Heart left ventricle (tissue), 16 donors: ENCODE measurements around the gene MEX3D. TPM values are rescaled to one million over a fixed set of nuclear protein-coding genes. Genes with fewer than 3 reads are reported as not detected.

ENCODE experiments used
- ATAC-seq, 4 donors: fragments of 200-7000 bp; cut with Tn5 transposase; one replicate each; pipeline ENCODE4 v1.9.1; 2020 to 2022; ENCODE audit warnings: moderate library complexity in 4 of 4, mild to moderate bottlenecking in 3 of 4, moderate number of reproducible peaks in 1 of 4
- DNase-seq, 5 donors: peaks; one replicate each; pipeline ENCODE4 v3.0.0-alpha.2; 2020
- H3K27ac ChIP-seq, 12 donors: fragments of 200-600 bp; sonication (generic) in 4 of 12; one replicate each; pipeline versions ENCODE4 v1.5.0 to v1.8.0; 2016 to 2022; ENCODE audit warnings: mild to moderate bottlenecking in 2 of 12
- H3K27me3 ChIP-seq, 9 donors: fragments of 200-600 bp; sonication (generic) in 2 of 9; one replicate each; pipeline versions ENCODE4 v1.5.1 to v1.8.0; 2016 to 2022; ENCODE audit warnings: mild to moderate bottlenecking in 3 of 9
- H3K36me3 ChIP-seq, 9 donors: fragments of 200-600 bp; sonication (generic) in 2 of 9; one replicate each; pipeline versions ENCODE4 v1.5.0 to v1.8.0; 2018 to 2022; ENCODE audit warnings: mild to moderate bottlenecking in 2 of 9
- H3K4me1 ChIP-seq, 12 donors: fragments of 200-600 bp; sonication (generic) in 4 of 12; one replicate each; pipeline versions ENCODE4 v1.5.0 to v1.8.0; 2016 to 2022; ENCODE audit warnings: mild to moderate bottlenecking in 3 of 12
- H3K4me3 ChIP-seq, 12 donors: fragments of 200-600 bp; sonication (generic) in 4 of 12; one replicate each; pipeline versions ENCODE4 v1.5.0 to v1.8.0; 2017 to 2022; ENCODE audit warnings: mild to moderate bottlenecking in 9 of 12, moderate library complexity in 4 of 12
- H3K9me3 ChIP-seq, 12 donors: fragments of 200-600 bp; sonication (generic) in 4 of 12; one replicate each; pipeline versions ENCODE4 v1.5.0 to v1.8.0; 2016 to 2022; ENCODE audit warnings: mild to moderate bottlenecking in 1 of 12
- CTCF ChIP-seq, 12 donors: fragments of 200-600 bp; sonication (generic) in 4 of 12; IDR thresholded peaks; one replicate each; pipeline versions ENCODE4 v1.5.0 to v1.8.0; 2018 to 2022; ENCODE audit warnings: antibody characterized with exemption in 12 of 12, mild to moderate bottlenecking in 5 of 12
- POLR2A ChIP-seq, 2 donors: fragments of 450-650 bp; IDR thresholded peaks; one replicate each; pipeline ENCODE4 v1.6.1; 2017; ENCODE audit warnings: antibody characterized with exemption in 2 of 2, mild to moderate bottlenecking in 2 of 2, moderate library complexity in 2 of 2
- WGBS, 4 donors: extraction: QIAGEN DNeasy Blood & Tissue Kit in 2 of 4; methylation state at CpG; one replicate each; pipeline versions ENCODE4 v1.1.5 to v1.1.7; 2013 to 2018; 5-methylcytosine and 5-hydroxymethylcytosine counted together
- intact Hi-C, 10 donors: fragments of 100-400 bp; cut with DNase I; formaldehyde crosslinking; loops; one replicate each; pipeline versions ENCODE4 v1.11.1 to v1.14.2; 2022
- polyA plus RNA-seq, 2 donors: library from polyadenylated mRNA; stranded (reverse); fragments of 200-250 nt; gene quantifications; one replicate each; pipeline ENCODE4 v1.2.3, GENCODE V29; 2013
- total RNA-seq, 9 donors: library from RNA; depleted of rRNA in 2 of 9; stranded (reverse); fragments of >200 nt in 2 of 9; fragmentation: NEBNext Ultra II Directional in 3 of 9; extraction: Animal tissue kit (Norgen Biotek cat#: 25700) in 3 of 9; gene quantifications; one replicate each; pipeline versions ENCODE4 v1.1.0 to v1.2.4, GENCODE V29; 2016 to 2023
- donor health status: ischemic (EF 13 %, LVEDD 7.1; RV severe dilation, severe dysfunction).
- donor health status: healthy with polysubstance abuse.
- donor health status: DM: no; HTN: yes; CAD: no.
- donor health status: DM: no; HTN: no; CAD: no.
- donor health status: ischemic (EF 25% LVEDD 6.9; RV normal size, moderate dysfunction).
- donor health status: ischemic (EF 25% LVEDD 5.7; RV mildly dilated, moderate dysfunction).
- donor health status: healthy.
- donor health status: DM: yes; HTN: yes; CAD: no.
- donor health status: ischemic (EF 35%, LVEDD 5.7; RV mildly dilated, moderate dysfunction).
- donor health status: nonischemic (EF 11% LVEDD 7.7; RV severe dilation, severe dysfunction).
- donor health status: DM: yes; HTN: yes; CAD: no.
- donor health status: PGD.
- donor health status: ischemic (EF 29% LVEDD 5.4; RV normal size, mild dysfunction).
- donor health status: nonischemic (EF 23%, LVEDD 6.1; RV moderate dilation, normal function).

MEX3D gene
- total and polyA plus RNA-seq, 11 donors, result 1.9 to 18.6 (median 8.0) TPM

GRCh38 chr19:1505012-1505411 lies 63.1 kb downstream of the MEX3D start:
- Histone ChIP-seq H3K27me3 (peaks cover 0 to 19% (median 8%) of the 10 kb centered on the region in 9 donors), H3K27ac (no peak overlapping the region), H3K4me1 (peaks cover 0 to 35% (median 19%) of the 10 kb centered on the region in 12 donors), H3K36me3 (peaks cover 0 to 11% (median 0%) of the 10 kb centered on the region in 9 donors), H3K4me3 (no peak overlapping the region), H3K9me3 (peaks cover 0 to 6% (median 0%) of the 10 kb centered on the region in 12 donors)
- no peak for DNase-seq
- no peak for ATAC-seq
- TF ChIP-seq POLR2A (IDR thresholded peaks at IDR 0.05) (no peak), CTCF (IDR thresholded peaks at IDR 0.05) (no peak)
- intact Hi-C loops, result no loop called here
- WGBS, 4 donors, result 81 to 86% (median 82%) methylated on average over 8 of the region's 8 CpGs

Other genes starting within 250 kb of the MEX3D start
- gene NDUFS7, start 184.4 kb downstream of the MEX3D start, total RNA-seq, result 100 to 1,000 TPM; 205 to 717 (median 336) TPM
- gene NDUFS7, start 184.4 kb downstream of the MEX3D start, polyA plus RNA-seq, result 100 to 1,000 TPM; 251 to 634 TPM
- gene GAMT, start 166.8 kb downstream of the MEX3D start, total RNA-seq, result 100 to 1,000 TPM in 1 of 9 donors, 10 to 100 TPM in 8; 35.9 to 167 (median 62.5) TPM
- gene GAMT, start 166.8 kb downstream of the MEX3D start, polyA plus RNA-seq, result 100 to 1,000 TPM in 1 of 2 donors, 10 to 100 TPM in 1; 21.9 to 180 TPM
- gene DAZAP1, start 160.7 kb downstream of the MEX3D start, total RNA-seq, result 100 to 1,000 TPM in 1 of 9 donors, 10 to 100 TPM in 8; 36.8 to 124 (median 78.5) TPM
- 100 to 1,000 TPM in 1 of 2 donors, 10 to 100 TPM in 1; 65.8 to 128 TPM for gene DAZAP1, start 160.7 kb downstream of the MEX3D start, polyA plus RNA-seq
- 1,000 to 10,000 TPM in 2 of 9 donors, 100 to 1,000 TPM in 7; 468 to 2,348 (median 669) TPM for gene RPS15, start 129.9 kb downstream of the MEX3D start, total RNA-seq
- gene RPS15, start 129.9 kb downstream of the MEX3D start, polyA plus RNA-seq, result 1,000 to 10,000 TPM; 2,165 to 2,683 TPM
- gene APC2, start 118.2 kb downstream of the MEX3D start, total RNA-seq, result under 1 TPM in 8 of 9 donors, not detected in 1; 0.04 to 0.72 (median 0.14) TPM
- gene APC2, start 118.2 kb downstream of the MEX3D start, polyA plus RNA-seq, result under 1 TPM; 0.07 to 0.08 TPM
- 10 to 100 TPM in 8 of 9 donors, 1 to 10 TPM in 1; 9.4 to 29.2 (median 15.7) TPM for gene C19orf25, start 89.1 kb downstream of the MEX3D start, total RNA-seq
- gene C19orf25, start 89.1 kb downstream of the MEX3D start, polyA plus RNA-seq, result 10 to 100 TPM; 27.6 to 27.8 TPM
- 1 to 10 TPM in 6 of 9 donors, under 1 TPM in 3; 0.31 to 1.9 (median 1.7) TPM for gene PCSK4, start 78.0 kb downstream of the MEX3D start, total RNA-seq
- gene PCSK4, start 78.0 kb downstream of the MEX3D start, polyA plus RNA-seq, result under 1 TPM; 0.83 to 0.91 TPM
- gene REEP6, start 77.1 kb downstream of the MEX3D start, total RNA-seq, result 1 to 10 TPM; 1.9 to 6.0 (median 3.5) TPM
- gene REEP6, start 77.1 kb downstream of the MEX3D start, polyA plus RNA-seq, result 1 to 10 TPM; 3.6 to 4.1 TPM
- 10 to 100 TPM; 24.4 to 53.6 (median 33.9) TPM for gene ADAMTSL5, start 55.3 kb downstream of the MEX3D start, total RNA-seq
- gene ADAMTSL5, start 55.3 kb downstream of the MEX3D start, polyA plus RNA-seq, result 10 to 100 TPM; 20.8 to 25.5 TPM
- under 1 TPM in 1 of 9 donors, not detected in 8; 0.17 TPM for gene PLK5, start 44.2 kb downstream of the MEX3D start, total RNA-seq
- gene PLK5, start 44.2 kb downstream of the MEX3D start, polyA plus RNA-seq, result under 1 TPM in 1 of 2 donors, not detected in 1; 0.30 TPM
- 100 to 1,000 TPM in 2 of 9 donors, 10 to 100 TPM in 7; 38.6 to 107 (median 62.5) TPM for gene MBD3, start 24.5 kb upstream of the MEX3D start, total RNA-seq
- 100 to 1,000 TPM; 110 to 146 TPM for gene MBD3, start 24.5 kb upstream of the MEX3D start, polyA plus RNA-seq
- gene UQCR11, start 37.1 kb upstream of the MEX3D start, total RNA-seq, result 100 to 1,000 TPM; 170 to 982 (median 690) TPM
- 100 to 1,000 TPM; 271 to 329 TPM for gene UQCR11, start 37.1 kb upstream of the MEX3D start, polyA plus RNA-seq
- gene TCF3, start 84.3 kb upstream of the MEX3D start, total RNA-seq, result 10 to 100 TPM; 13.2 to 38.0 (median 22.3) TPM
- 10 to 100 TPM; 13.4 to 40.2 TPM for gene TCF3, start 84.3 kb upstream of the MEX3D start, polyA plus RNA-seq
- not detected for gene ONECUT3, start 185.2 kb upstream of the MEX3D start, total RNA-seq
- not detected for gene ONECUT3, start 185.2 kb upstream of the MEX3D start, polyA plus RNA-seq
- 1 to 10 TPM in 3 of 9 donors, under 1 TPM in 6; 0.19 to 3.5 (median 0.72) TPM for gene ATP8B3, start 244.0 kb upstream of the MEX3D start, total RNA-seq
- under 1 TPM; 0.42 to 0.78 TPM for gene ATP8B3, start 244.0 kb upstream of the MEX3D start, polyA plus RNA-seq